Neural crest cell (in vitro differentiated cells): ENCODE measurements around the gene INAVA. TPM values are rescaled to one million over a fixed set of nuclear protein-coding genes. Genes with fewer than 3 reads are reported as not detected.
"Not testable (repeated sequence)": the region's sequence is repeated elsewhere in the genome, so short reads cannot be mapped to it uniquely, and the experiment has no call there.

Experiments
- DNase-seq: peaks from one replicate; pipeline ENCODE4 v3.0.0; 2021; ENCODE audit warnings: low read depth, mixed read lengths, low spot score
- H3K27ac Mint-ChIP-seq: one replicate; pipeline ENCODE4 v1.8.0; 2021; ENCODE audit warnings: mild to moderate bottlenecking, mixed read lengths; ENCODE audit not compliant: unreplicated experiment
- H3K27me3 Mint-ChIP-seq: 2 replicates; pipeline ENCODE4 v1.8.0; 2021; ENCODE audit warnings: low read depth, mild to moderate bottlenecking, mixed read lengths
- H3K36me3 Mint-ChIP-seq: 2 replicates; pipeline ENCODE4 v1.8.0; 2021; ENCODE audit warnings: low read depth, mild to moderate bottlenecking, mixed read lengths
- H3K4me1 Mint-ChIP-seq: 2 replicates; pipeline ENCODE4 v1.8.0; 2021; ENCODE audit warnings: mixed read lengths
- H3K4me3 Mint-ChIP-seq: one replicate; pipeline ENCODE4 v1.8.0; 2021; ENCODE audit warnings: mild to moderate bottlenecking, mixed read lengths
- H3K9me3 Mint-ChIP-seq: 2 replicates; pipeline ENCODE4 v1.8.0; 2021; ENCODE audit warnings: mixed read lengths
- total RNA-seq: library from RNA; stranded (reverse); gene quantifications from 2 replicates; pipeline ENCODE4 v1.2.1, GENCODE V29; 2021
- TF ChIP-seq, protein P1 (sequence below): fragments of 200-600 bp; sonication (generic); conservative IDR thresholded peaks from 2 replicates; pipeline ENCODE4 v1.5.0; 2021; ENCODE audit warnings: antibody characterized with exemption, mild to moderate bottlenecking

INAVA gene
- total RNA-seq, 1 donor from 2014 or later = 51.8 TPM

DNA sequence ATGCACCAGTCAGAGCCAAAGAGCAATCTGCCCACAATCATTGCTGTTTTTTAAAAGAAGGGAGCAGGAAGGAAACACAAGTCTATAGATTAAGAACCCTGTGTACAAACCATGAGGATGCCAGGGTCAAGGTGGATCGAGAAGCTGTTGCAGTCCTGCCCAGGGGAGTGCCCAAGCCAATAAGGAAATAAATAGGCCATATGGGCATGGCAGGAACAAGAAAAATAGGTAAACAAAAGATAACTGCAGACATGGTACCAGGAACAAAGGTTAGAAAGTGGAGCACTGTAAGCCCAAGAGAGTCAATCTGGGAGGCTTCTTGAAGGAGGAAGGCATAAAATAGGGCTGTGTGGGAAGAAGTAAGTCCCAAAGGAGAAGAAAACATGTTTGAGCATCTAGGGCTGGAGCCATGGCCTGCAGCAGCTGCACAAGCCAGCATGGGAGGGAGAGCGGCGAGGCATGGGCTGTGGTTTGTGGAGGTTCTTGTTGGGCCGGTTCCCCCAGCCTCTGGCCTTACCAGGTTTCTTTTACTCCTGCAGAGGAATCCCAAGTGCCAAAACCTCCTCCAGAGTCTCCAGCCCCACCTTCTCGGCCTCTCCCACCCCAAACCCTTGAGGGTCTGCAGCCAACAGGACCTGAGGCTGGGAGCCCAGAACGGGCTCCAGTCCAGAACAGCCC lies 13.6 kb downstream of the INAVA start:
- H3K4me3 Mint-ChIP-seq = no peak overlapping the region
- no peak overlapping the region for H3K27ac Mint-ChIP-seq
- no peak for DNase-seq
- peaks cover 7% of the 10 kb centered on the region for H3K36me3 Mint-ChIP-seq
- no peaks in the 10 kb centered on the region for H3K27me3 Mint-ChIP-seq
- no peaks in the 10 kb centered on the region for H3K4me1 Mint-ChIP-seq
- H3K9me3 Mint-ChIP-seq = no peaks in the 10 kb centered on the region
- TF ChIP-seq, protein P1, sequence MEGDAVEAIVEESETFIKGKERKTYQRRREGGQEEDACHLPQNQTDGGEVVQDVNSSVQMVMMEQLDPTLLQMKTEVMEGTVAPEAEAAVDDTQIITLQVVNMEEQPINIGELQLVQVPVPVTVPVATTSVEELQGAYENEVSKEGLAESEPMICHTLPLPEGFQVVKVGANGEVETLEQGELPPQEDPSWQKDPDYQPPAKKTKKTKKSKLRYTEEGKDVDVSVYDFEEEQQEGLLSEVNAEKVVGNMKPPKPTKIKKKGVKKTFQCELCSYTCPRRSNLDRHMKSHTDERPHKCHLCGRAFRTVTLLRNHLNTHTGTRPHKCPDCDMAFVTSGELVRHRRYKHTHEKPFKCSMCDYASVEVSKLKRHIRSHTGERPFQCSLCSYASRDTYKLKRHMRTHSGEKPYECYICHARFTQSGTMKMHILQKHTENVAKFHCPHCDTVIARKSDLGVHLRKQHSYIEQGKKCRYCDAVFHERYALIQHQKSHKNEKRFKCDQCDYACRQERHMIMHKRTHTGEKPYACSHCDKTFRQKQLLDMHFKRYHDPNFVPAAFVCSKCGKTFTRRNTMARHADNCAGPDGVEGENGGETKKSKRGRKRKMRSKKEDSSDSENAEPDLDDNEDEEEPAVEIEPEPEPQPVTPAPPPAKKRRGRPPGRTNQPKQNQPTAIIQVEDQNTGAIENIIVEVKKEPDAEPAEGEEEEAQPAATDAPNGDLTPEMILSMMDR = no peak

DNA sequence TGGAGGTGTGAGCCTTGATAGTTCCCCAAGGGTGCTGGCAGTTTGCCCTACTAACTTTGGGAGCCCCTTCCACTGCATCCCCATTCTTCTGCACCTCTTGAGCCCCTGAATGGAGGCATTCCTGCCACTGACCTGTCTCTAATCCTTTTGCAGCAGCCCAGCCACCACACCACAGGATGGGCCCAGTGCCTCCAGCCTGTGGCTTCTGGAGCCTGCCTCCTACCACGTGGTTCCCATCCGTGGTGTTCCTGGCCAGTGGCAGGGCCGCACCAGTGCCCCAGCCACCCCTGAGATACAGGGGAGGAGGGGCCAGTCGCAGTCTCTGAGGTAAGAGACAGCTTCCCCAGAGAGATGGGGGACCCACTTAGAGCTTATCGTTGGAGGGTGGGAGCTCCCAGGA lies 14.4 kb downstream of the INAVA start:
- no peaks in the 10 kb centered on the region for H3K27me3 Mint-ChIP-seq
- H3K27ac Mint-ChIP-seq = no peak overlapping the region
- TF ChIP-seq, protein P1 = no peak
- DNase-seq = no peak
- peaks cover 7% of the 10 kb centered on the region for H3K36me3 Mint-ChIP-seq
- no peaks in the 10 kb centered on the region for H3K4me1 Mint-ChIP-seq
- no peaks in the 10 kb centered on the region for H3K9me3 Mint-ChIP-seq
- H3K4me3 Mint-ChIP-seq = no peak overlapping the region

DNA sequence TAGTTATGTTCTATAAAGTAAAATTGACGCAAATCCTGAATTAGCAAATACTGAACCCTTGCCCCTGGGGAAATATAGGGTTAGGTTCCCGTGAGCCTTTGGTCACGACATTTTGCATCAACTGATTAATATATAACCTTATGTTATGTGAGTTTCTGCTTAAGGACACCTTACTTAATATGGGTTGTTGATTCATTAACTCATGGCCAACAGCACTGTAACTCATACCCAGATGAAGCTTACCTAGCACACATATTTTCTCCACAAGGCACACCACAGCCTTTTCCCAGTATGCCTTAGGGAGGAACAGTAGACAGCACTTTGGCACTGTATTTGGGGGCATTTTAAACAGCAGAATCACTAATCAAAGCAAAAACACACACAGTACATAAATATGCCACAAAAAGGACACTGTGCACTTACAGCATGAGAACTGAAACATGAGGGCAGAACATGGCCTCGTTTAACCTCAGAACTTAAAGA lies 15.1 kb downstream of the INAVA start:
- no peak for DNase-seq
- Mint-ChIP-seq H3K4me3 (no peak overlapping the region), H3K36me3 (peaks cover 7% of the 10 kb centered on the region), H3K4me1 (no peaks in the 10 kb centered on the region), H3K9me3 (no peaks in the 10 kb centered on the region), H3K27me3 (no peaks in the 10 kb centered on the region), H3K27ac (no peak overlapping the region)
- TF ChIP-seq, protein P1 = no peak

DNA sequence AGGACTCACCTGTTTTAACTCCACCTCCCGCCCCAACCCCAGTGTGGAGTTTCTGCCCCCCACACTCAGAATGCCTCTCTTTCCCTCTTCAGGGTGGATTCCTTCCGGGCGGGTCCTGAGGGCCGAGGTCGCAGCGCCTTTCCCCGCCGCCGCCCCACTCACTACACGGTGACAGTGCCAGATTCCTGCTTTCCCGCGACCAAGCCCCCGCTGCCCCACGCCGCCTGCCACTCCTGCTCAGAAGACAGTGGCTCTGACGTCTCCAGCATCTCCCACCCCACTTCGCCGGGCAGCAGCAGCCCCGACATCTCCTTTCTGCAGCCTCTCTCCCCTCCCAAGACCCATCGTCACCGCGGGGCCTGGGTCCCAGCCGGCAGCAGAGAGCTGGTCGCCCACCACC lies 16.7 kb downstream of the INAVA start:
- no peak overlapping the region for H3K27ac Mint-ChIP-seq
- no peaks in the 10 kb centered on the region for H3K4me1 Mint-ChIP-seq
- DNase-seq = no peak
- no peaks in the 10 kb centered on the region for H3K9me3 Mint-ChIP-seq
- TF ChIP-seq, protein P1 = no peak
- H3K27me3 Mint-ChIP-seq = no peaks in the 10 kb centered on the region
- no peak overlapping the region for H3K4me3 Mint-ChIP-seq
- H3K36me3 Mint-ChIP-seq = peaks cover 7% of the 10 kb centered on the region

DNA sequence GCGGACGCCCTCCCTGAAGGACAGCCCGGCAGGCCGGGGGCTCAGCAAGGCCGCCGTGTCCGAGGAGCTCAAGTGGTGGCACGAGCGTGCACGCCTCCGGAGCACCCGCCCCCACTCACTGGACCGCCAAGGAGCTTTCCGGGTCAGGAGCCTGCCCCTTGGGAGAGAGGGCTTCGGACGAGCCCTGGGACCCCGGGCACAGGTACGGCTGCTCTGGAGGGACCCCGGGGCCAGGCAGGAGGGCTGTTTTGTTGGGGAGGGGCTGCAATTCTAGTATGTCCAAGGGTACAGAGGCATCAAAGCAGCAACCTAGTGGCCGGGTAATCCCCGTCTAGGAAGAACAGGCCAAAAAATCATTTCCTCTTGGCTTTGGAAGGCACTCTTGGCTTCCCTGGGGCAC lies 17.2 kb downstream of the INAVA start:
- H3K9me3 Mint-ChIP-seq, DNase-seq, H3K27ac Mint-ChIP-seq, H3K4me1 Mint-ChIP-seq, H3K4me3 Mint-ChIP-seq, H3K36me3 Mint-ChIP-seq, H3K27me3 Mint-ChIP-seq: not testable (repeated sequence)

GRCh38 chr1:200912737-200913407 lies 18.2 kb downstream of the INAVA start:
- no peak for DNase-seq
- Mint-ChIP-seq H3K27ac (no peak overlapping the region), H3K9me3 (no peaks in the 10 kb centered on the region), H3K4me1 (no peaks in the 10 kb centered on the region), H3K4me3 (no peak overlapping the region), H3K36me3 (peaks cover 7% of the 10 kb centered on the region), H3K27me3 (no peaks in the 10 kb centered on the region)
- TF ChIP-seq, protein P1 = no peak
